ENCODE data around the gene SCYGR3. TPM values are rescaled to one million over a fixed set of nuclear protein-coding genes. Genes with fewer than 3 reads are reported as not detected.

SCYGR3 gene
- total and polyA plus RNA-seq, 8 donors = not detected

GRCh38 chr2:227634201-227634600, 19.6 kb upstream of the SCYGR3 start:
- peaks cover 0 to 6% (median 0%) of the 10 kb centered on the region in 3 donors for H3K27me3 ChIP-seq
- WGBS, 5 donors = 51 to 62% (median 60%) methylated on average over 3 of the region's 3 CpGs

GRCh38 chr2:227632827-227633226, 18.2 kb upstream of the SCYGR3 start:
- no peak for DNase-seq
- Histone ChIP-seq H3K4me1 (no peaks in the 10 kb centered on the region), H3K27ac (no peak overlapping the region), H3K27me3 (peaks cover 0 to 13% (median 0%) of the 10 kb centered on the region in 3 donors), H3K4me3 (no peak overlapping the region), H3K36me3 (no peaks in the 10 kb centered on the region), H3K9me3 (no peaks in the 10 kb centered on the region)
- WGBS, 5 donors = 78 to 85% (median 79%) methylated on average over 6 of the region's 6 CpGs
- TF ChIP-seq EP300 (IDR thresholded peaks at IDR 0.05) = no peak
- no peak for TF ChIP-seq POLR2AphosphoS5 (IDR thresholded peaks at IDR 0.05)
- TF ChIP-seq CTCF (IDR thresholded peaks at IDR 0.05) = no peak
- no peak for TF ChIP-seq POLR2A (IDR thresholded peaks at IDR 0.05)
- intact Hi-C loops (cut with DNase I; ENCODE audit: low total_unique reads) = no loop called here

More at GRCh38 chr2:227634201-227634600, 19.6 kb upstream of the SCYGR3 start:
- intact Hi-C loops (cut with DNase I; ENCODE audit: low total_unique reads) = no loop called here
- no peaks in the 10 kb centered on the region for H3K9me3 ChIP-seq
- no peak overlapping the region for H3K27ac ChIP-seq
- no peaks in the 10 kb centered on the region for H3K4me1 ChIP-seq
- TF ChIP-seq POLR2A (IDR thresholded peaks at IDR 0.05) (no peak), EP300 (IDR thresholded peaks at IDR 0.05) (no peak), POLR2AphosphoS5 (IDR thresholded peaks at IDR 0.05) (no peak), CTCF (IDR thresholded peaks at IDR 0.05) (no peak)
- no peak overlapping the region for H3K4me3 ChIP-seq
- DNase-seq = no peak
- H3K36me3 ChIP-seq = no peaks in the 10 kb centered on the region

GRCh38 chr2:227630322-227630721, 15.7 kb upstream of the SCYGR3 start:
- no peak overlapping the region for H3K27ac ChIP-seq
- no peak for DNase-seq
- WGBS, 5 donors = 82 to 88% (median 87%) methylated on average over 3 of the region's 3 CpGs
- H3K36me3 ChIP-seq = no peaks in the 10 kb centered on the region
- H3K4me1 ChIP-seq = no peaks in the 10 kb centered on the region
- H3K4me3 ChIP-seq = no peak overlapping the region
- H3K27me3 ChIP-seq = peaks cover 0 to 13% (median 0%) of the 10 kb centered on the region in 3 donors
- no peak for TF ChIP-seq POLR2A (IDR thresholded peaks at IDR 0.05)
- TF ChIP-seq CTCF (IDR thresholded peaks at IDR 0.05) = no peak
- no peak for TF ChIP-seq POLR2AphosphoS5 (IDR thresholded peaks at IDR 0.05)
- H3K9me3 ChIP-seq = no peaks in the 10 kb centered on the region
- intact Hi-C loops (cut with DNase I; ENCODE audit: low total_unique reads) = no loop called here

GRCh38 chr2:227629435-227629834, 14.8 kb upstream of the SCYGR3 start:
- intact Hi-C loops (cut with DNase I; ENCODE audit: low total_unique reads) = no loop called here
- no peaks in the 10 kb centered on the region for H3K9me3 ChIP-seq
- no peaks in the 10 kb centered on the region for H3K4me1 ChIP-seq
- peaks cover 0 to 13% (median 0%) of the 10 kb centered on the region in 3 donors for H3K27me3 ChIP-seq
- 53 to 65% (median 57%) methylated on average over 7 of the region's 7 CpGs for WGBS, 5 donors
- DNase-seq = no peak
- TF ChIP-seq POLR2AphosphoS5 (IDR thresholded peaks at IDR 0.05) = no peak
- TF ChIP-seq CTCF (IDR thresholded peaks at IDR 0.05) = no peak
- no peak for TF ChIP-seq EP300 (IDR thresholded peaks at IDR 0.05)
- TF ChIP-seq POLR2A (IDR thresholded peaks at IDR 0.05) = no peak
- no peak overlapping the region for H3K27ac ChIP-seq
- H3K4me3 ChIP-seq = no peak overlapping the region
- H3K36me3 ChIP-seq = no peaks in the 10 kb centered on the region

Data from stomach (tissue), 9 donors.